ENCODE measurements around the gene CLTCL1.
"Not testable (repeated sequence)": the region's sequence is repeated elsewhere in the genome, so short reads cannot be mapped to it uniquely, and the experiment has no call there.

CLTCL1 gene

GRCh38 chr22:19291580-19292457 lies at the start of gene CLTCL1:
Gene CLTCL1, minus strand, starts transcription at chr22:19291719. Its CDS starts 78 bp downstream, at chr22:19291641.
- DNase-seq (ENCODE audit: low spot score), result peak; percentile 60

GRCh38 chr22:19337137-19337536 lies 45.6 kb upstream of the CLTCL1 start:
- DNase-seq (ENCODE audit: low spot score), result no peak

GRCh38 chr22:19336133-19337075 lies 44.9 kb upstream of the CLTCL1 start:
- no peak for DNase-seq (ENCODE audit: low spot score)

- DNase-seq (ENCODE audit: low spot score), result no peak
Measured at GRCh38 chr22:19331975-19332374, 40.5 kb upstream of the CLTCL1 start.

GRCh38 chr22:19331474-19331873 lies 40.0 kb upstream of the CLTCL1 start:
- DNase-seq (ENCODE audit: low spot score), result no peak

GRCh38 chr22:19330865-19331418 lies 39.4 kb upstream of the CLTCL1 start:
- DNase-seq (ENCODE audit: low spot score), result no peak

- not testable (repeated sequence) for DNase-seq (ENCODE audit: low spot score)
Measured at GRCh38 chr22:19330205-19330604, 38.7 kb upstream of the CLTCL1 start.

GRCh38 chr22:19329454-19329853 lies 37.9 kb upstream of the CLTCL1 start:
- DNase-seq (ENCODE audit: low spot score), result no peak

GRCh38 chr22:19325296-19325948 lies 33.9 kb upstream of the CLTCL1 start:
- DNase-seq (ENCODE audit: low spot score), result no peak

- DNase-seq (ENCODE audit: low spot score), result not testable (repeated sequence)
Measured at GRCh38 chr22:19323420-19323819, 31.9 kb upstream of the CLTCL1 start.

- DNase-seq (ENCODE audit: low spot score), result no peak
Measured at GRCh38 chr22:19321757-19322156, 30.2 kb upstream of the CLTCL1 start.

GRCh38 chr22:19320136-19320535 lies 28.6 kb upstream of the CLTCL1 start:
- not testable (repeated sequence) for DNase-seq (ENCODE audit: low spot score)

GRCh38 chr22:19319281-19319680 lies 27.8 kb upstream of the CLTCL1 start:
- DNase-seq (ENCODE audit: low spot score), result no peak

- no peak for DNase-seq (ENCODE audit: low spot score)
Measured at GRCh38 chr22:19317865-19318264, 26.3 kb upstream of the CLTCL1 start.

- no peak for DNase-seq (ENCODE audit: low spot score)
Measured at GRCh38 chr22:19307872-19308271, 16.4 kb upstream of the CLTCL1 start.

- DNase-seq (ENCODE audit: low spot score), result not testable (repeated sequence)
Measured at GRCh38 chr22:19306535-19306934, 15.0 kb upstream of the CLTCL1 start.

GRCh38 chr22:19304547-19304946 lies 13.0 kb upstream of the CLTCL1 start:
- no peak for DNase-seq (ENCODE audit: low spot score)

GRCh38 chr22:19303785-19304184 lies 12.3 kb upstream of the CLTCL1 start:
- no peak for DNase-seq (ENCODE audit: low spot score)

GRCh38 chr22:19295733-19296132 lies 4.2 kb upstream of the CLTCL1 start:
- no peak for DNase-seq (ENCODE audit: low spot score)

- no peak for DNase-seq (ENCODE audit: low spot score)
Measured at GRCh38 chr22:19292458-19293230, 1.1 kb upstream of the CLTCL1 start.

- DNase-seq (ENCODE audit: low spot score), result no peak
Measured at GRCh38 chr22:19291218-19291579, 320 bp downstream of the CLTCL1 start.
